ENCODE data around the gene PEX14. TPM values are rescaled to one million over a fixed set of nuclear protein-coding genes. Genes with fewer than 3 reads are reported as not detected.

The PEX14 gene
- total RNA-seq, 1 donor from 2014 or later, result 25.6 TPM

GRCh38 chr1:10631811-10632593 lies 157.3 kb downstream of the PEX14 start:
- DNase-seq (ENCODE audit: low spot score), result no peak

GRCh38 chr1:10632691-10633090 lies 157.9 kb downstream of the PEX14 start:
- no peak for DNase-seq (ENCODE audit: low spot score)

GRCh38 chr1:10633416-10633815 lies 158.7 kb downstream of the PEX14 start:
- no peak for DNase-seq (ENCODE audit: low spot score)

GRCh38 chr1:10634075-10634427 lies 159.3 kb downstream of the PEX14 start:
- DNase-seq (ENCODE audit: low spot score), result no peak

GRCh38 chr1:10634428-10635084 lies 159.8 kb downstream of the PEX14 start:
- DNase-seq (ENCODE audit: low spot score), result no peak

GRCh38 chr1:10635085-10635896 lies 160.5 kb downstream of the PEX14 start:
- DNase-seq (ENCODE audit: low spot score), result no peak

GRCh38 chr1:10635992-10636391 lies 161.2 kb downstream of the PEX14 start:
- DNase-seq (ENCODE audit: low spot score), result no peak

GRCh38 chr1:10637400-10637799 lies 162.7 kb downstream of the PEX14 start:
- no peak for DNase-seq (ENCODE audit: low spot score)

GRCh38 chr1:10637834-10638558 lies 163.2 kb downstream of the PEX14 start:
- no peak for DNase-seq (ENCODE audit: low spot score)

GRCh38 chr1:10638559-10639005 lies 163.8 kb downstream of the PEX14 start:
- no peak for DNase-seq (ENCODE audit: low spot score)

- DNase-seq (ENCODE audit: low spot score), result no peak
These were observed 164.4 kb downstream of the PEX14 start for GRCh38 chr1:10639011-10639774.

GRCh38 chr1:10639775-10640578 lies 165.2 kb downstream of the PEX14 start:
- DNase-seq (ENCODE audit: low spot score), result no peak

- DNase-seq (ENCODE audit: low spot score), result no peak
These were observed 166.2 kb downstream of the PEX14 start for GRCh38 chr1:10640843-10641553.

- no peak for DNase-seq (ENCODE audit: low spot score)
These were observed 167.2 kb downstream of the PEX14 start for GRCh38 chr1:10641976-10642375.

GRCh38 chr1:10642403-10643080 lies 167.8 kb downstream of the PEX14 start:
- DNase-seq (ENCODE audit: low spot score), result no peak

GRCh38 chr1:10643607-10644306 lies 169.0 kb downstream of the PEX14 start:
- DNase-seq (ENCODE audit: low spot score), result no peak

- no peak for DNase-seq (ENCODE audit: low spot score)
These were observed 169.8 kb downstream of the PEX14 start for GRCh38 chr1:10644307-10645128.
